Large intestine (tissue), 12 donors: ENCODE results near the gene C1orf94. TPM values are rescaled to one million over a fixed set of nuclear protein-coding genes. Genes with fewer than 3 reads are reported as not detected.

ENCODE experiments used
- DNase-seq, 2 donors: peaks; one replicate each; pipeline versions ENCODE4 v3.0.0 to v3.0.0-alpha.2; 2013
- H3K27ac ChIP-seq: one replicate; pipeline ENCODE4 v1.5.1; 2013; ENCODE audit warnings: low read length
- H3K27me3 ChIP-seq: 2 replicates; pipeline ENCODE4 v1.6.1; 2013; ENCODE audit warnings: low read length; ENCODE audit not compliant: control insufficient read depth, insufficient read depth
- H3K36me3 ChIP-seq: 2 replicates; pipeline ENCODE4 v1.6.1; 2013; ENCODE audit warnings: low read length; ENCODE audit not compliant: control insufficient read depth, insufficient read depth
- H3K4me1 ChIP-seq: one replicate; pipeline ENCODE4 v1.6.1; 2013; ENCODE audit warnings: low read length; ENCODE audit not compliant: control insufficient read depth, insufficient read depth
- H3K4me3 ChIP-seq: one replicate; pipeline ENCODE4 v1.5.1; 2013; ENCODE audit warnings: low read length
- H3K9me3 ChIP-seq: one replicate; pipeline ENCODE4 v1.6.1; 2013; ENCODE audit warnings: mild to moderate bottlenecking, low read depth, low read length, moderate library complexity; ENCODE audit not compliant: control insufficient read depth
- WGBS: methylation state at CpG from one replicate; pipeline ENCODE4 v1.1.5; 2013; ENCODE audit warnings: low lambda C conversion rate; ENCODE audit not compliant: insufficient coverage; 5-methylcytosine and 5-hydroxymethylcytosine counted together
- long read RNA-seq, 11 donors: transcript quantifications; one replicate each; lab custom pipeline, GENCODE V29; 2026
- polyA plus RNA-seq: library from polyadenylated mRNA; unstranded; fragments of 120-200 nt; gene quantifications from one replicate; pipeline ENCODE4 v1.2.1, GENCODE V29; 2013

The C1orf94 gene
- polyA plus RNA-seq: not detected
- long read RNA-seq, donor 1: 0 reads
- long read RNA-seq, donor 2, partial matches to known transcripts: 0 of 1 reads
- long read RNA-seq, donor 2, other reads (novel, unspliced or antisense): 0 of 1 reads
- long read RNA-seq, donor 3: 0 reads
- long read RNA-seq, donor 4: 0 reads
- long read RNA-seq, donor 5: 0 reads
- long read RNA-seq, donor 6: 0 reads
- long read RNA-seq, donor 7: 0 reads
- long read RNA-seq, donor 8: 0 reads
- long read RNA-seq, donor 9: 0 reads
- long read RNA-seq, donor 10: 0 reads
- long read RNA-seq, donor 11: 0 reads

DNA sequence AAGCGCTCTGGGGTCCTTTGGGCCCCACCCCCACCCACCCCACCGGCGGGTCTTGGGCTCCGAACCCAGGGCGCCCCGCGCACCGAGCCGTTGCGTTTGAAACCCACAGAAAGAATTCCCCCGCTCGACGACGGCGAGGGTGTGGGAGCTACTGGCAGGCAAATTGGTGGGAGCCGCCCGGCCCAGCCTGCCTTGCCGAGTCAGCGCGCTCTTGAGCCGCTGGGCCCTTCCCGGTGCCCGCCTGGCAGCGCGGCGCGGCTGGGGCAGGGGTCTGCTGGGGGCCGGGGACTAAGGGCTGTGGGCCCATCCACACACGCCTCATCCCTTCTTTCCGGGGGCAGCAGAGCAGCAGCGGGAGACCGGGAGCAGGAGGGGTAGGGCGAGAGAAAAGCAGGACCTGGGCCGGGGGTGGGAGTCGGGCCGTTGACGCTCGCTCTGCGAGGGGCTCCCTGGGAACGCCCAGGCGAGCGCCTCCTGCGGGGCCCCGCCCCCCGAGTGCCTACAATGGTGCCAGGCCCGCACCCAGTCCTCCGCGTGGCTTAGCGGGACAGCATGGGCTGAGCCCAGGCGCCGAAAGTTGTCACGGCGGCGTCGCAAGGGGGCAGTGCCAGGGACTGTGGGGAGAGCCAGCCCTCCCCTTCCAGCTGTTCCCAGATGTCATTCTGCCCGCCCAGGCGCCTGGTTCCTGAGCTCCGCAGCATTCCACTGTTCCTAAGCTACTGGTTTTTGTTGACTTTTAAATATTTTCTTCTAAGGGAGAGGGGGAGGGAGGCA is at the start of gene C1orf94:
Gene C1orf94, plus strand, starts transcription at position 78 of the 774 bp plus-strand sequence. CDS start 883 bp downstream, outside the sequence.
- no peak within 1 kb of the TSS for H3K4me3 ChIP-seq
- WGBS: no CpG with 5 or more reads among the region's 58 CpGs
- no peak within 1 kb of the TSS for H3K27ac ChIP-seq
- no peaks in the 10 kb centered on the region for H3K36me3 ChIP-seq
- DNase-seq: no peak
- H3K9me3 ChIP-seq: peaks cover 3% of the 10 kb centered on the region
- peaks cover 56% of the 10 kb centered on the region for H3K27me3 ChIP-seq
- H3K4me1 ChIP-seq: no peaks in the 10 kb centered on the region

DNA sequence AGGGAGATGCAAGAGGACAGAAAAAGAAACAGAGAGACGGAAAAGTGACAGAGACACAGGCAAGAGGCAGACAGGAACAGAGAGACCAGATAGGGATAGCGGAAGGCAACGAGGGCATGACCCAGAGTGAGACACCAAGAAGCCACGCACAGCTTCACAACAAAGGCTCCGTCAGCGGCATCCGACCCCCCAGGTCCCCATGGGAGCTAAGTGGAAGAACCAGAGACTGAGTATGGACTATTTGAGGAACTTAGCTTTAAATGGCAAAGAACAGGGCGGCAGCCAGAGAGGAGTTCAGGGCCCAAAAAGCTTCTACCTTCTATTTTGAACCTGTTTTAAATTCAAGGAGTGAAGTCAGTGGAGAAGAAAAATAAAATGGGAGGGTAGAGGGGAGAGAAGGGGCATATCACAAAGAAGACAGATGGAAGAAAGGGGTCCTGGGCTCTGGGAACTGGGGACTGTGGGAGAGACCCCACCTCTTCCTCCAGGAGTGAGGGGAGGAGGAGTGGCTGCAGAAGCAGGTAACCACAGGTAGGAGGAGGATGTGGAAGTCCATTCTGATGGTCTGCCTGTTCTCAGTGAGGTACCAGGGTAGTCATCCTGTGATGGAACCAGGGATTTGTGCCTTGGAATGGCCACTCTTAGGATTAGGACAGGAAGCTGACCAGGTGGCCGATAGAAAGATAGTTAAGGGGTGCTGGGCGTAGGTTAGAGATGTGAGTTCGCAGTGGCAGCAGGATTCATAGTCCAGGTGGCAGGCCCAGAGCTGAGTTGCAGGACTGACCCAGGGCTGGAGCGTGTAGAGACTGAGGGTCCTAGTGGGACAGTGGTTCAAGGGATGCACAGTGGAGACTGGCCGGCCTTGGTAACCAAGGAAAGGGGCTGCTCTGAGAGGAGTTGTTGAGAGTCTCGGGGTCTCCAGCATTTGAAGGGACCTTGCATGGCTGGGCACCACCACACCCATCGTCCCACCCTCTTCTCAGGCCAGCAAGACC is 49.4 kb upstream of the C1orf94 start:
- DNase-seq: no peak
- no peak overlapping the region for H3K4me3 ChIP-seq
- H3K9me3 ChIP-seq: no peaks in the 10 kb centered on the region
- H3K4me1 ChIP-seq: no peaks in the 10 kb centered on the region
- H3K27me3 ChIP-seq: no peaks in the 10 kb centered on the region
- H3K27ac ChIP-seq: no peak overlapping the region
- no peaks in the 10 kb centered on the region for H3K36me3 ChIP-seq
- 86% methylated on average over 4 of the region's 15 CpGs for WGBS

DNA sequence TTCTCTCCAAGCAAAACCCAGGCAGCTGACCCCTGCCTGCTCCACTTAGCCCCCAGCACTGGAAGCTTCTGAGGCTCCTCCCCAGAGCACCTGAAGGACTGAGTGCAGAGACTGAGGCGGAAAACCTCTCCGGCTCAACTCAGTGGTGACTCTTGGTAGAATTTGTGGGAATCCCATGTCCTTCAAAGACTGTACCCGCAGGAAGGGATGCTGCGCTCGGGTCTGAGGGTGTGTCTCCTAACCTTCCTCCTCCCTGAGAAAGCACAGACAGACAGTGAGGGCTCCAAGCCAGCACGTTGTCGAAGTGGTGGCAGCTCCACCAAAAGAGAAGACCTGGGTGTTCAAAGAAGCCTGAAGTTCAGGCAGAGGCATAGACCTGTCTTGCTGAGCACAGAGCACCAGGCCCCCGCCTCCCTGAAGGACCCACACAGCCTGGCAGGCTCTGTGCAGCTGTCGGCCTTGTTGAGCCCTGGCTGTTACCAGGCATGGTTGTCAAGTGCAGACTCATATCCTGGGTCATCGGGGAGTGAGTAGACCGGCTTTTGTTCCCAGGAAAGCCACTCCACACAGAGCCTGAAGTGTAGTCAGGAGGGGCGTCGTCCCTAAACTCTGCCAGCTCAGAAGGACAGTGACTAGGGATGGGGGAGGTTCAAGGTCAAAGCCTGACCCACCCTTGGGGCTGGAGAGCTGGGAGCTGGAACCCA is 48.4 kb upstream of the C1orf94 start:
- no CpG with 5 or more reads among the region's 13 CpGs for whole genome bisulfite sequencing
- no peak for DNase-seq

DNA sequence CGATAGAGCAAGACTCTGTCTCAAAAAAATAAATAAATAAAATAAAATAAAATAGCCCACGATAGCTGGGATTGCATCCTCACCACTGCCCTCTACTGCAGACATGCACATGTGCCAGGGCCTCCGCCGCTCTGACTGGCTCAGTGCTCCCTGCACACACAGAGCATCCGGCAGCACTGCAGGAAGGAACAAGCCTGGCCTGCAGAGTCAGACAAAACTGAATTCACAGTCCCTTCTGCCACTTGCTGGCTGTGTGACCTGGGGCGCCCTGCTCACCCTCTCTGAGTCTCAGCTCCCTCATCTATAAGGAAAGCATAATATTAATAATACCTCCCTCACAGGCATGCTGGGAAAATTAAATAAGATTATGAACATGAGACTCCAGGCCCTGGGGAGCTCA is 47.1 kb upstream of the C1orf94 start:
- Histone ChIP-seq H3K4me1 (no peaks in the 10 kb centered on the region), H3K9me3 (no peaks in the 10 kb centered on the region), H3K36me3 (no peaks in the 10 kb centered on the region), H3K27ac (no peak overlapping the region), H3K27me3 (no peaks in the 10 kb centered on the region), H3K4me3 (no peak overlapping the region)
- WGBS: no CpG with 5 or more reads among the region's 6 CpGs
- no peak for DNase-seq

More for the DNA sequence above, 48.4 kb upstream of the C1orf94 start:
- Histone ChIP-seq H3K36me3 (no peaks in the 10 kb centered on the region), H3K9me3 (no peaks in the 10 kb centered on the region), H3K27me3 (no peaks in the 10 kb centered on the region), H3K4me3 (no peak overlapping the region), H3K27ac (no peak overlapping the region), H3K4me1 (no peaks in the 10 kb centered on the region)

DNA sequence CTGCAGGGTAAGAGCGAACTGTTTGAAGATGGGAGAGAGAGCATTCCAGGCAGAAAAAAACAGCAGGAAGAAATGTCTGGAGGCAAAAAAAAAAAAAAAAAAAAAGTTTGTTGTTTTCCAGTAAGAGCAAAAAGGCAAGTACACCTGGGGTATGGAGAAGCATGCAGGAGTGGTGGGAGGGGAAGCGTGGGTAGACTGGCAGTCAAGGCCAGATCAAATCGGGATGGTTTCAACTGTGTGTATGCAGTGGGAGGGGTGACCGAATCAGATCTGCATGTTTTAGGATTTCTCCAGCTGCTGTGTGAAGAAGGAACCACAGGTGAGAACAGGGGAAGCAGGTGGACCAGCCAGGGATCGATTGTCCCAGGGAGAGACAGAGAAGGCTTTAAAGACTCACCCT is 46.4 kb upstream of the C1orf94 start:
- no CpG with 5 or more reads among the region's 5 CpGs for WGBS
- Histone ChIP-seq H3K4me3 (no peak overlapping the region), H3K27ac (no peak overlapping the region), H3K9me3 (no peaks in the 10 kb centered on the region), H3K36me3 (no peaks in the 10 kb centered on the region), H3K27me3 (no peaks in the 10 kb centered on the region), H3K4me1 (no peaks in the 10 kb centered on the region)
- DNase-seq: no peak

DNA sequence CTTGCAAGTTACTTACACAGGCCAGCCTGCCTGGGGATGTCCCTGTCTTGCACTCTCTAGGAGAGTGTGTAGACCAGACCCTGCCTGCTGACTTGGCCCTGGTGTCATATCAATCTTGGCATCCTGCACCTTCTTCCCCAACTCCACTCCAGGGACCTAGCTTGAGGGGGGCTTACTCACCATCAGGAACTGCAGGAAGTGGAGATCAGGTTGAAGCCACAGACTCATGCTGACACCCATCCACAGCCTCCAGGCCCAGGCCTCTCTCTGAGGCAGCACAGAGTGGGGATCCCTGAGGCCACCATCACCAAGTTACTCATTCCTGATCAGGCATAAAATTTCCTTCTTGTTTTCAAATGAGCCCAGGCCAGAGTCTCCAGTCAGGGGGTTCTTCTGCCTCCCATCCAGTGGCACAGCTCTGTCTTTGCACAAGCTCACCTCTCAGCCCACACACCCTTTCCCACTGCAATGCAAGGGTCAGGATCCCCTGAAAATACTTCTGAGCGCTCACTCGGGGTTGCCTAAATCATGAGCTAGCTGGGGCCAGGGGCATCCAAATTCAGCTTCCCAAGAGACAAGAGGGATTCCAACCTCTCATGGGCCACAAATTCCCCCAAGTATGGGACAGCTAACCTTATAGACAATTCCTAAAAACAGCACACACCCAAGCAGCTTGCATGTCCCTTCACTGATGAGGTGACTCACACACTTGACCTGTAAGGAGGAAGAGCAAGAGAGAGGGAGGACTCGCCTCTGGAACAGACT is 45.1 kb upstream of the C1orf94 start:
- Histone ChIP-seq H3K9me3 (no peaks in the 10 kb centered on the region), H3K36me3 (no peaks in the 10 kb centered on the region), H3K27ac (no peak overlapping the region), H3K4me3 (no peak overlapping the region), H3K4me1 (no peaks in the 10 kb centered on the region), H3K27me3 (no peaks in the 10 kb centered on the region)
- no peak for DNase-seq
- WGBS: no CpG with 5 or more reads among the region's 3 CpGs

- Histone ChIP-seq H3K4me1 (no peaks in the 10 kb centered on the region), H3K36me3 (no peaks in the 10 kb centered on the region), H3K4me3 (no peak overlapping the region), H3K27ac (no peak overlapping the region), H3K27me3 (no peaks in the 10 kb centered on the region), H3K9me3 (no peaks in the 10 kb centered on the region)
- WGBS: no CpG with 5 or more reads among the region's 4 CpGs
- no peak for DNase-seq
Measured at GRCh38 chr1:34132161-34132420, 44.6 kb upstream of the C1orf94 start.

DNA sequence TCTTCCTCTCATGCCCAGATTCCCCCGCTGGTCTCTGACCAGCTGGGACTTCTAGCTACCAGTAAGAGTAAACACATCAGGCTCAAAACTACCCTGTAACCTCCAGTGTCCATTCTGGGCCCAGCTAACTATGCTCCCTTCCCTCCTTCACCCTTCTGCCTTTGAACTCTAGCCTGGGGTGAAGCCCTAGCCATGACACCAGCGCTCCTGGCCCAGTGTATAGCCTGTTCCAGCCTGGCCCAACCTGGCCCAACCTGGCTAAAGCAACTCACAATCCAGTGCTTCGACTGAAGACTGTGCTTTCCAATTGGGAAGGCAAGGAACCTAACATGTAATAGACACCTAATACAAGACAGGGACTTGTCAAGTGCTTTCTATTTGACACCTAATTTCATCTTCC is 39.3 kb upstream of the C1orf94 start:
- no CpG with 5 or more reads among the region's 3 CpGs for WGBS

DNA sequence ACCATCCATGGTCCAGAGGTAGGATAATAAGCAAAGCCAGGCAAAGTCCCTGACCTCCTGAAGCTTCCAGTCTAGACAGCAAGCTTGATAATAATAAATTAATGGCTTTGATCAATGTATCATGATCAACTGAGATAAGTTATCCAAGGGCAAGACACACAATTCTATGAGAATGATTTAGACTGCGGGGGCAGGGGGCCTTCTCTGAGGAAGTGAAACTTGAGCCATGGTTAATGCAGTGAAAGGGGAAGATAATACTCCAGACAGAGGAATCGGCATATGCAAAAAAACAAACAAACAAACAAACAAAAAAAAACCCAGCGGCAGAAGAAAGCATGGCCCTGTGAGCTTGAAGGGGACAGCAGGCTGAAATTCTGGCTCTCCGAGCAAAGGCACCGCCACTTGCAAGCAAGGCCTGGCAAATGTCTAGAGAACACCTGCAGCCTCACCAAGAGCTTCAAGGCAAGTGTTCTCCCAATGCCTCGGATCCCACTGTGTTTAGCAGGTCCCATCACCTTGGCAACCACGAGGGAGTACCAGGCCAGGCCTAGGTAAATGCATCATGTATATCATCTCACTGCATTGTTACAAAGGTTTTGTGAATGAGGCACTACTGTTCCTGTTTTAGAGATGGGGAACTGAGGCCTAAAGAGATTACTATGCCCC is 36.6 kb upstream of the C1orf94 start:
- Histone ChIP-seq H3K4me1 (no peaks in the 10 kb centered on the region), H3K36me3 (no peaks in the 10 kb centered on the region), H3K9me3 (no peaks in the 10 kb centered on the region), H3K27ac (no peak overlapping the region), H3K27me3 (no peaks in the 10 kb centered on the region), H3K4me3 (no peak overlapping the region)
- no CpG with 5 or more reads among the region's 7 CpGs for WGBS
- DNase-seq: no peak

More for the DNA sequence above, 39.3 kb upstream of the C1orf94 start:
- H3K27ac ChIP-seq: no peak overlapping the region
- H3K4me1 ChIP-seq: no peaks in the 10 kb centered on the region
- H3K9me3 ChIP-seq: no peaks in the 10 kb centered on the region
- no peaks in the 10 kb centered on the region for H3K27me3 ChIP-seq
- DNase-seq: no peak
- H3K4me3 ChIP-seq: no peak overlapping the region
- H3K36me3 ChIP-seq: no peaks in the 10 kb centered on the region
